Measurements from ENCODE around the gene ASPM.

ASPM gene

DNA sequence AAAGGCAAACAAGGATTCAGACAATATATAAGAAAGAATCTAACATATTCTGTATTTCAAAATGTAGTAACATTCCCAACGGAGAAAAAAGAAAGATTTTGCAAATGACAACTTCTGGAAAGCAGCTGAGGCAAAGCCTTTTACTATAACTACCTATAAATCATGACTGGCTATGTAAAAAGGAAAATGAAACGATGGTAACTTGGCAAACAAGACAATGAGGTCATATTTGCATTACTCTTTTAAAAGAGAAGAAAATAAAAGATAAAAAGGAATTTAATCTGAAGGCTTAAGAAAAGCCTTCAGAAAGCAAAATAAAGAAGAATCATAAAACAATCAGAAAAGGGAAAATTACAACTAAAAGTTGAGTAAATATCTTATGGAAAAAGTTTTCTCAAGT, 25.1 kb upstream of the ASPM start:
- Histone ChIP-seq H3K4me3 (ENCODE audit: low read length) (no peak overlapping the region), H3K9ac (ENCODE audit: low read length) (no peak overlapping the region), H3K4me1 (ENCODE audit: control insufficient read depth, insufficient read depth, low read length) (peaks cover 7% of the 10 kb centered on the region), H3K27me3 (ENCODE audit: control insufficient read depth, insufficient read depth, low read length) (no peaks in the 10 kb centered on the region), H3K36me3 (ENCODE audit: control insufficient read depth, insufficient read depth, low read length) (no peaks in the 10 kb centered on the region), H3K9me3 (ENCODE audit: control insufficient read depth, low read length) (no peaks in the 10 kb centered on the region)

DNA sequence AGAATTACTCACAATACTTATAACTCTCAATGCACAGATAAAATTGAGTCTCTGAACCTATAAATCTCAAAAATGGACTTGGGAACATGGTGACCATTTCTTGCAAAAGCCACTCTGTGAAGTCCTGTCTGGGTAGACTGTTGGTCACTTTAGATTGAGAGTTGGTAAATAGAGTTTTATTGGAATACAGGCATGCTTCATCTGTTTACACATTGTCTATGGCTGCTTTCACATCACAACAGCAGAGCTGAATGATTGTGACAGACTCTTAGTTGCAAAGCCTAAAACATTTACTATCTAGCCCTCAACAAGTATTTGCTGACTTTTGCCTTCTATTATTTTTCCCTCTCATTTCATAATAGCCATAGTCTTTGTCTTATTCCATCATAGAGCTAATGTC, 24.1 kb upstream of the ASPM start:
- no peaks in the 10 kb centered on the region for H3K27me3 ChIP-seq (ENCODE audit: control insufficient read depth, insufficient read depth, low read length)
- no peak overlapping the region for H3K9ac ChIP-seq (ENCODE audit: low read length)
- no peaks in the 10 kb centered on the region for H3K9me3 ChIP-seq (ENCODE audit: control insufficient read depth, low read length)
- no peak overlapping the region for H3K4me3 ChIP-seq (ENCODE audit: low read length)
- no peaks in the 10 kb centered on the region for H3K36me3 ChIP-seq (ENCODE audit: control insufficient read depth, insufficient read depth, low read length)
- H3K4me1 ChIP-seq (ENCODE audit: control insufficient read depth, insufficient read depth, low read length), result peaks cover 7% of the 10 kb centered on the region

DNA sequence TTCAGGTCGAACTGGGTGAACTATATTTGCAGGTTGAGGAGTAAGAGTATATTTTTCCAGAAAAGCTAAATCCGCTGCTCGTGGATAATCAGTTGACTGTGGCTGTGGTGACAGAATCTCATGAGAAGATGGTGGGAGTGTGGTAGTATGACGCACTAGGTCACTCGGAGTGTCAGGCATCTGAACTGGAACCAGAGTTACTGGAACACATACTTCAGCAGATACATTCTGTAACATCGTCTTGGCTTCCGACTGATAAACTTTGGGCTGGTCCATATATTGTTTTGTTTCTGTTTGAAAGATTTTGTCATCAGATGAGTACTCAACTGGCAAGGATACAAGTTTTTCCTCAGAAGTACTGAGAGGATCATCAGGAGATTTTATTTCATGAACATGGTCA, 13.0 kb upstream of the ASPM start:
- no peaks in the 10 kb centered on the region for H3K36me3 ChIP-seq (ENCODE audit: control insufficient read depth, insufficient read depth, low read length)

DNA sequence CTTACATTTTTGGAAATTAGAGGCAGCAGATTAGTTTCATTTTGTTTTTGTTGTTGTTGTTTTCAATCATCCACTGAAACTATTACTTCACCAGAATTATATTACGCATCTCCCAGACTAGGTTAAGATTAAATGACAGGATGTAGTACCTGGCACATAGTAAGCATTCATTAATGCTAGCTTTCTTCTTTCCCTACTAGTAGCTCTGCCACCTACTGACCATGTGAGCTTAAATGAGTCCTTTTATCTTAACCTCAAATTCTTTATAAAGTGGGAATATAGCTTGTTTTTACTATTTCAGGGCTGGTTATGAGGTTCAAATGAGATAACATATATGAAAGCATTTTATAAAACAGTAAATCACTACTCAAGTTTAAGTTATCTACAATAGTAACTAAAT, 10.2 kb upstream of the ASPM start:
- Histone ChIP-seq H3K9me3 (ENCODE audit: control insufficient read depth, low read length) (no peaks in the 10 kb centered on the region), H3K4me3 (ENCODE audit: low read length) (no peak overlapping the region), H3K4me1 (ENCODE audit: control insufficient read depth, insufficient read depth, low read length) (no peaks in the 10 kb centered on the region), H3K27me3 (ENCODE audit: control insufficient read depth, insufficient read depth, low read length) (no peaks in the 10 kb centered on the region), H3K36me3 (ENCODE audit: control insufficient read depth, insufficient read depth, low read length) (no peaks in the 10 kb centered on the region), H3K9ac (ENCODE audit: low read length) (no peak overlapping the region)

More for the DNA sequence above, 13.0 kb upstream of the ASPM start:
- no peaks in the 10 kb centered on the region for H3K4me1 ChIP-seq (ENCODE audit: control insufficient read depth, insufficient read depth, low read length)
- H3K9ac ChIP-seq (ENCODE audit: low read length), result no peak overlapping the region
- H3K4me3 ChIP-seq (ENCODE audit: low read length), result no peak overlapping the region
- H3K27me3 ChIP-seq (ENCODE audit: control insufficient read depth, insufficient read depth, low read length), result no peaks in the 10 kb centered on the region
- no peaks in the 10 kb centered on the region for H3K9me3 ChIP-seq (ENCODE audit: control insufficient read depth, low read length)

DNA sequence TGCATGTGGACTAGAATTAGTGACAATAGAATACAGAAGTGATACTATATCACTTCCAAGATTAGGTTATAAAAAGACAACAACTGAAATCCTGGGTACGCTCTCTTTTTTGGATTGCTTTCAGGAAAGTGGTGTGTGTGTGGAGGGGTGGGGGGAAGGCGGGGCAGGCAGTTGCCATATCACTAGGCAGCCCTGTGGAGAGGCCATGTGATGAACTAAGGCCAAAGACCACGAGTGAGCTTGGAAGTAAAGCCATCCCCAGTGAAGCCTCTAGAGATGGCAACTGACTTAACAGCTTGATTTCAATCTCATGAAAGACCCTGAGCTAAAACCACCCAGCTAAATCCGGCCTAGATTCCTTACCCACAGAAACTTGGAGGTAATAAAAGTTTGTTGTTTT, 6.2 kb upstream of the ASPM start:
- Histone ChIP-seq H3K9me3 (ENCODE audit: control insufficient read depth, low read length) (no peaks in the 10 kb centered on the region), H3K36me3 (ENCODE audit: control insufficient read depth, insufficient read depth, low read length) (no peaks in the 10 kb centered on the region), H3K27me3 (ENCODE audit: control insufficient read depth, insufficient read depth, low read length) (no peaks in the 10 kb centered on the region), H3K9ac (ENCODE audit: low read length) (no peak overlapping the region), H3K4me3 (ENCODE audit: low read length) (no peak overlapping the region), H3K4me1 (ENCODE audit: control insufficient read depth, insufficient read depth, low read length) (no peaks in the 10 kb centered on the region)

DNA sequence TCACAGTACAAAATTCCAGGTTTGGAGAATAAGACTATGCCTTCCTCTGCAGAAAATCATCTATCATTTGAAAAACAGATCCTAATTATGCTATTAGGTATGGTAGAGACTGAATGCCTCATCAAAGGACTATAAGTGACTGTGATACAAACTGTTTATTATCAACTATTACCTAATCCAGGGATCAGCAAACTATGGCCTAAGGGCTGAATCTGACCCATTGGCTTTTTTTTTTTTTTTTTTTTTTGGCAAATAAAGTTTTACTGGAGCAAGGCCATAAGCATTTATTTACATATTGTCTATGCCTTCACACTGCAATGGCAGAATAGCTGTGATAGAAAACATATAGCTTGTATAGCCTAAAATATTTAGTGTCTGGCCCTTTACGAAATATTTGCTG, 4.7 kb upstream of the ASPM start:
- H3K9ac ChIP-seq (ENCODE audit: low read length), result no peak overlapping the region
- H3K9me3 ChIP-seq (ENCODE audit: control insufficient read depth, low read length), result no peaks in the 10 kb centered on the region
- no peaks in the 10 kb centered on the region for H3K27me3 ChIP-seq (ENCODE audit: control insufficient read depth, insufficient read depth, low read length)
- no peaks in the 10 kb centered on the region for H3K4me1 ChIP-seq (ENCODE audit: control insufficient read depth, insufficient read depth, low read length)
- H3K4me3 ChIP-seq (ENCODE audit: low read length), result no peak overlapping the region
- H3K36me3 ChIP-seq (ENCODE audit: control insufficient read depth, insufficient read depth, low read length), result no peaks in the 10 kb centered on the region

DNA sequence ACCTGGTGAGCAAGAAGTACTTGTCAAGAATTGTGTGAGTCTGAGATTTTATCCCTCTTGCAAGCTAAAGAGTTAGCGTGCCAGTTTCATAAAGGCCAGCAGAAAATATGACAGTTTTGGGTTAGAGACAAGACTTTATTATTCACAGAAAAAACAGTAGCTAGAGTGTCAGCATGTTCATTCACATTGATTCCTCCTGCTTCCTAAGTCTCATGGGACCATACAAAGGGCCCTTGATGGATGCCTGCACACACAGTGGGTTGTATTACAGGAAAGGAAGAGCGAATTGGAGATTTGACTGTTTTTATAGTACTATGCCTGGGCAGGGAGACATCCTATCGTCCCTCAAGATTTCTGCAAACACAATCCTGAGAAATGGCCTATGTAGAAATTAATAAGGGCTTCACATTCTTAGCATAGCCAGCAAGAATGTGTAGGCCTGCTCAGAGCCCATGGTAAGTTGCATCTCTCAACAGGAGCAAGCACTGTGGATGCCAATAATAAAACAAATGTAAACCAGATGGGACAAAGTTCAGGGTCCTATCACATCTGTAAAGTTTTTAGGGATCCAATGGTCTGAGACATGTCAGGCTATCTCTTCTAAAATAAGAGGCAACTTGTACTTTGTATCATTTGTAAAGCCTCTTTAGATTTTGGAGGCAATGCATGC, 4.0 kb upstream of the ASPM start:
- Histone ChIP-seq H3K9me3 (ENCODE audit: control insufficient read depth, low read length) (no peaks in the 10 kb centered on the region), H3K36me3 (ENCODE audit: control insufficient read depth, insufficient read depth, low read length) (no peaks in the 10 kb centered on the region), H3K4me1 (ENCODE audit: control insufficient read depth, insufficient read depth, low read length) (no peaks in the 10 kb centered on the region), H3K27me3 (ENCODE audit: control insufficient read depth, insufficient read depth, low read length) (no peaks in the 10 kb centered on the region), H3K4me3 (ENCODE audit: low read length) (no peak overlapping the region), H3K9ac (ENCODE audit: low read length) (no peak overlapping the region)

DNA sequence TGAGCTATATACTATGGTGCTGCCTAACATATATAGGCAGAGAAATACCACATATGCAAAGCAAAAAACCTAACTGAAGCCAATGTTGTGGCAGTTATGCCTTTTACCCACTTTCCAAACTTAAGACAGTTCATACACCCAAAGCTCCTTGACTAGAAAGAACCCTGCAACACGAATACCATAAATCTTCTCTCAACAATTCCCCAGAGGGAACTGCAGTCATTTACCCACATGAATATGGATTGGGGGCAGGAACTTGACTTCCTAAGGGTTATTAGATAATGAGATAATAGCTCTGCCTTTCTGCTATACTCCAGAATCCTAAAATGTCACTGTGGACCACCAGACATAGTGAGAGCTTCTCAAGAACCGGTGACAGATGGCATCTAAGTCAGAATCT, 2.9 kb upstream of the ASPM start:
- Histone ChIP-seq H3K36me3 (ENCODE audit: control insufficient read depth, insufficient read depth, low read length) (no peaks in the 10 kb centered on the region), H3K9ac (ENCODE audit: low read length) (no peak overlapping the region), H3K4me3 (ENCODE audit: low read length) (no peak overlapping the region), H3K27me3 (ENCODE audit: control insufficient read depth, insufficient read depth, low read length) (no peaks in the 10 kb centered on the region), H3K9me3 (ENCODE audit: control insufficient read depth, low read length) (no peaks in the 10 kb centered on the region), H3K4me1 (ENCODE audit: control insufficient read depth, insufficient read depth, low read length) (no peaks in the 10 kb centered on the region)

DNA sequence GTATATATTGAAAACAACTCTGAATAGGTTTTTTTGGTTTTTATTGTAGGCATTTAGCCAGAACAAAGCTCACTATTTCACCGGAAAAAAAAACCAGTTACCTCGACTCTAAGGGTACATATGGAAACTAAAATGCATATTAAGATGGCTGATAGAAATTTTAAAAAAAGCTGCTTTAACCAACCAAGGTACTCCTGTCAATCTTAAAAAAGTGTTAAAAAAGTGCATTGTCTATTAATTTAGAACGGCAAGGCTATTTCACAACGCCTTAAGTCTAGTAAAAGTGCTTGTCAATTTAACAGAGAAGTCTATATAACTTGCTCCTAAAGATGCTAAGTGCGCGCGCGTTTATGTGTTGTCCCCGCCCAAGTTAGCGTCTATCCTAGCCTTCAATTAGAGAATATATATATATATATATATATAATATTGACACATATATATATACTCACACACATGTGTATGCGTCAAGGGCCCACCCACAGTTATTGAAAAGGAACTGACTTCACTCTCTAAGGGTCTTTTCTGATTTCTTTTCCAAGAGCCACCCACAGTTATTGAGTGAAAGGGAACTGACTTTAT, 934 bp downstream of the ASPM start:
- Histone ChIP-seq H3K27me3 (ENCODE audit: control insufficient read depth, insufficient read depth, low read length) (no peaks in the 10 kb centered on the region), H3K9me3 (ENCODE audit: control insufficient read depth, low read length) (no peaks in the 10 kb centered on the region), H3K4me3 (ENCODE audit: low read length) (peak overlapping the region; percentile 75), H3K36me3 (ENCODE audit: control insufficient read depth, insufficient read depth, low read length) (no peaks in the 10 kb centered on the region), H3K4me1 (ENCODE audit: control insufficient read depth, insufficient read depth, low read length) (no peaks in the 10 kb centered on the region), H3K9ac (ENCODE audit: low read length) (peak overlapping the region; percentile 60)

DNA sequence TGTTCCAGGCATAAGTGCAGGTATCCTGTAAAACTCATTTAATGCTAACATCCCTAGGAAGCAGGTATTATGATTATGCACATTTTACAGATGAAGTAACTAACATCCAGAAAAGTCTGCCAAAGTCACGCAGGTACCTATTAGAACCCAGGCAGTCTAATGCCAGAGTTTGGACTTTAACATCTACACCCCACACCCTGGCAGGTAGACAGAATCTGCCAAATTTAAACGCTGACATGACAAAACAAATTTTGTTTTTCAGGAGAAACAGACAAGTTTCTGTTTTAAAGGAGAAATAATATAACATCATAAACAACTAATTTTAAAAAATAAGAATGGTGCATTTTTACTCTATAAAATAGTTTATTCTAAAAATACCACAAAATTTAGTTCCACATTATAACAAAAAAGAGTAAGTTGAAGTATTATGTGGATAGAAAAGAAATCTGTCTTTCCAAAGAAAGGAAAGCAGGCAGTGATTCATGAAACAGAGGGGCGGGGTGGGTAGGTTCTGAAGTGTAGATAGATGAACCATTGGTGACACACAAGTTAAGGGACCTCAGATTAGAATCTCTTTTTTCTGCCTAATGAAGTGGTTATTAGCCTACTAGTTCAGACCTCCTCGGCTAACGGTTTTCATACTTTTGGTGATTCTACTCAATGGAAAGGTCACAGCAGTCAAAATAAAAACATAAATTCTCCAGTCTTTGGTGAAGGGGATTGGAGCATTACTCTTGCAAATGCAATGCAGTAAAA, 1.7 kb downstream of the ASPM start:
- Histone ChIP-seq H3K9me3 (ENCODE audit: control insufficient read depth, low read length) (no peaks in the 10 kb centered on the region), H3K9ac (ENCODE audit: low read length) (no peak overlapping the region), H3K36me3 (ENCODE audit: control insufficient read depth, insufficient read depth, low read length) (no peaks in the 10 kb centered on the region), H3K4me1 (ENCODE audit: control insufficient read depth, insufficient read depth, low read length) (no peaks in the 10 kb centered on the region), H3K4me3 (ENCODE audit: low read length) (no peak overlapping the region), H3K27me3 (ENCODE audit: control insufficient read depth, insufficient read depth, low read length) (no peaks in the 10 kb centered on the region)

DNA sequence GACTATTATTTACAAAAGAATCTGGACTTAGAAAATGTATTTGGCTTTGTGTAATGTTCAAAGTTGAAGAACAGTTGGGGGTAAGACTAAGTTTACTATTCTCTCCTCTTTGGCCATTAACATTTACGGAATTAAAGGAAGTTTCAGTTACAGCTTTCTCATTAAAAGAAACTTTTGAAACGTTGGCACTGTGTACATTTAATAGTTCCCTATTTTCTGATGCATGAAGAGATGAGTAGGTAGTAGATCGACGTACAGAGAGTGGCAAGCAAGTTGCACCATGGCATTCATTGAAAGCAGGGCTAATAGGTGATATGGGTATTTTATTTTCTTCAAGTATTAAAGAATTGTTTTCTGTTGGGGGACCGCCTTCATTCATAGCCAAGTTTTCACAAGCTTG, 3.2 kb downstream of the ASPM start:
- no peaks in the 10 kb centered on the region for H3K4me1 ChIP-seq (ENCODE audit: control insufficient read depth, insufficient read depth, low read length)

DNA sequence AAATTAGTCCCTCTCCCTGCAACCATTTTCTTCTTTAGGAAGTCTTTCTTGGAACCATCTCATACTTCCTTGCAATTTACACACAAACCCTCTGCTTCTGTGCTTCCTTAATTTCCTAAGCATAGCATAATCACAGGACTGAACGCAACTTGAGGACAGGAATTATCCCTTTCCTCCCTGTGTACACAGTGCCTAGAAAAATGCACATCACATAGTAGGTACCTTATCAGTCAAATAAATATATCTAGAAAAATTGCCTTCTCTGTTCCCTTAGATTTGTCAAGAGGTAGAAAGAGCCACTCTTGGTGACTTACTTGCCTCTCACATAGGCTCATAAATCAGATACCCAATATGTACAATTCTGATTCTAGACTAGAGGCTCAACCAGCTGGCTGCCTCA, 4.9 kb downstream of the ASPM start:
- H3K27me3 ChIP-seq (ENCODE audit: control insufficient read depth, insufficient read depth, low read length), result no peaks in the 10 kb centered on the region
- H3K9me3 ChIP-seq (ENCODE audit: control insufficient read depth, low read length), result no peaks in the 10 kb centered on the region
- H3K9ac ChIP-seq (ENCODE audit: low read length), result no peak overlapping the region
- no peak overlapping the region for H3K4me3 ChIP-seq (ENCODE audit: low read length)
- H3K4me1 ChIP-seq (ENCODE audit: control insufficient read depth, insufficient read depth, low read length), result no peaks in the 10 kb centered on the region
- no peaks in the 10 kb centered on the region for H3K36me3 ChIP-seq (ENCODE audit: control insufficient read depth, insufficient read depth, low read length)

More for the DNA sequence above, 3.2 kb downstream of the ASPM start:
- Histone ChIP-seq H3K9ac (ENCODE audit: low read length) (no peak overlapping the region), H3K9me3 (ENCODE audit: control insufficient read depth, low read length) (no peaks in the 10 kb centered on the region), H3K36me3 (ENCODE audit: control insufficient read depth, insufficient read depth, low read length) (no peaks in the 10 kb centered on the region), H3K4me3 (ENCODE audit: low read length) (no peak overlapping the region), H3K27me3 (ENCODE audit: control insufficient read depth, insufficient read depth, low read length) (no peaks in the 10 kb centered on the region)

All from mucosa of stomach (tissue), 1 donor.